Psoas muscle (tissue), 8 donors: Measurements from ENCODE around the gene EXOC8. TPM values are rescaled to one million over a fixed set of nuclear protein-coding genes. Genes with fewer than 3 reads are reported as not detected.

Source experiments
- ATAC-seq, 4 donors: fragments of 200-7000 bp; cut with Tn5 transposase; one replicate each; pipeline ENCODE4 v1.9.1; 2020; ENCODE audit warnings: moderate library complexity in 3 of 4, mild to moderate bottlenecking in 2 of 4
- DNase-seq, 2 donors: peaks; one replicate each; pipeline ENCODE4 v3.0.0-alpha.2; 2020
- H3K27ac ChIP-seq: fragments of 200-600 bp; one replicate; pipeline ENCODE4 v1.8.0; 2022
- H3K27me3 ChIP-seq, 3 donors: fragments of 200-600 bp in 1 of 3; one replicate each; pipeline versions ENCODE4 v1.6.1 to v1.8.0; 2013 to 2022; ENCODE audit warnings: low read length in 2 of 3, mild to moderate bottlenecking in 2 of 3, moderate library complexity in 1 of 3; ENCODE audit not compliant: insufficient read depth in 3 of 3
- H3K36me3 ChIP-seq, 2 donors: fragments of 200-600 bp in 1 of 2; one replicate each; pipeline versions ENCODE4 v1.6.1 to v1.8.0; 2013 to 2022; ENCODE audit warnings: low read depth in 1 of 2, mild to moderate bottlenecking in 1 of 2, moderate library complexity in 1 of 2; ENCODE audit not compliant: insufficient read depth in 1 of 2
- H3K4me1 ChIP-seq: fragments of 200-600 bp; one replicate; pipeline ENCODE4 v1.8.0; 2022
- H3K4me3 ChIP-seq: fragments of 200-600 bp; one replicate; pipeline ENCODE4 v1.8.0; 2022; ENCODE audit warnings: mild to moderate bottlenecking
- H3K9me3 ChIP-seq: fragments of 200-600 bp; one replicate; pipeline ENCODE4 v1.8.0; 2022
- WGBS, 3 donors: extraction: QIAGEN DNeasy Blood & Tissue Kit; methylation state at CpG; one replicate each; pipeline versions ENCODE4 v1.1.6 to v1.1.7; 2013; 5-methylcytosine and 5-hydroxymethylcytosine counted together
- intact Hi-C, 2 donors: fragments of 100-400 bp; cut with DNase I; formaldehyde crosslinking; loops; one replicate each; pipeline versions ENCODE4 v1.11.0 to v1.14.2; 2022
- polyA plus RNA-seq, 3 donors: library from polyadenylated mRNA; stranded (reverse); fragments of 200-250 nt; gene quantifications; one replicate each; pipeline ENCODE4 v1.2.3, GENCODE V29; 2013
- total RNA-seq, 4 donors: library from RNA; stranded (reverse); fragmentation: NEBNext Ultra II Directional in 2 of 4; extraction: Animal tissue kit (Norgen Biotek cat#: 25700) in 2 of 4; gene quantifications; one replicate each; pipeline versions ENCODE4 v1.2.1 to v1.2.4, GENCODE V29; 2021 to 2023
- TF ChIP-seq, protein P1 (sequence below): fragments of 200-600 bp; IDR thresholded peaks from one replicate; pipeline ENCODE4 v1.8.0; 2022; ENCODE audit warnings: antibody characterized with exemption
- donor health status: healthy with polysubstance abuse.
- donor health status: DM: no; HTN: no; CAD: no; lungs with moderate emphysema.
- donor health status: Bipolar disorder and iron deficiency.
- donor health status: healthy.
- donor health status: DM: yes; HTN: yes; CAD: no.
- donor health status: DM: no; HTN: no; CAD: no.
- donor health status: DM: no; HTN: no; CAD: no.
- donor health status: DM: yes; HTN: yes; CAD: no.

The EXOC8 gene
- total and polyA plus RNA-seq, 7 donors, result 5.2 to 39.9 (median 15.9) TPM

DNA sequence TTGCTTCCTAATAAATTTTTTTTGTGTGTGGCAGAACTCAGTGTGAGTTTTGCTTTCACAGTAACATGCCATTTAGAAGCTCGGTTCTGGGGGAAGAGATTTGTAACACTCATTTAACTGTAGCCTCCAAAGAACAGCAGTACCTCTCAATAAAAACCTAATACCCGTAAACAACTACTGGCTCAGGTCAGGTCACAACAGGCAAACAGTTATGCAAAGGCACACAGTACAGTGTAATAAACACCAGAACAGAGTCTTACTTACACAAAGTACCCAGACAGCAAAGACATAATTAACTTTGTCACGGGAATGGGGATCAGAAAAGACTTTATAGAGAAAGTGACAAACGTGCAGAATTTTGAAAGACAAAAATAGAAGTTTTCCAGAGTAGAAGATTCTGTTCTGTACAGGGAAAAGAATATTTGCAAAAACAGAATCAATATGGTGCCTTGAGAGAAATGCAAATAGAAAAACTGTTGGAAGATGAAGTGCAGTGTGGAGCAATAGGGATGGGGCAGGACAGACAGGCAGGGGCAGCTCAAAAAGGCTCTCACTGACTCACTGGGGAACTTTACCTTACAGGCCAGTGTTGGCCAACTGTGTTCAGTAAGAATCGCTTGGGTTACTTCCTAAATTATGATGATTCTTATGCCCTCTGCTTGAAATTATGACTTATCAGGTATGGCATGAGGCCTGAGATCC is 45.7 kb upstream of the EXOC8 start:
- TF ChIP-seq, protein P1, sequence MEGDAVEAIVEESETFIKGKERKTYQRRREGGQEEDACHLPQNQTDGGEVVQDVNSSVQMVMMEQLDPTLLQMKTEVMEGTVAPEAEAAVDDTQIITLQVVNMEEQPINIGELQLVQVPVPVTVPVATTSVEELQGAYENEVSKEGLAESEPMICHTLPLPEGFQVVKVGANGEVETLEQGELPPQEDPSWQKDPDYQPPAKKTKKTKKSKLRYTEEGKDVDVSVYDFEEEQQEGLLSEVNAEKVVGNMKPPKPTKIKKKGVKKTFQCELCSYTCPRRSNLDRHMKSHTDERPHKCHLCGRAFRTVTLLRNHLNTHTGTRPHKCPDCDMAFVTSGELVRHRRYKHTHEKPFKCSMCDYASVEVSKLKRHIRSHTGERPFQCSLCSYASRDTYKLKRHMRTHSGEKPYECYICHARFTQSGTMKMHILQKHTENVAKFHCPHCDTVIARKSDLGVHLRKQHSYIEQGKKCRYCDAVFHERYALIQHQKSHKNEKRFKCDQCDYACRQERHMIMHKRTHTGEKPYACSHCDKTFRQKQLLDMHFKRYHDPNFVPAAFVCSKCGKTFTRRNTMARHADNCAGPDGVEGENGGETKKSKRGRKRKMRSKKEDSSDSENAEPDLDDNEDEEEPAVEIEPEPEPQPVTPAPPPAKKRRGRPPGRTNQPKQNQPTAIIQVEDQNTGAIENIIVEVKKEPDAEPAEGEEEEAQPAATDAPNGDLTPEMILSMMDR, result no peak
- Histone ChIP-seq H3K27me3 (no peaks in the 10 kb centered on the region), H3K4me3 (peak overlapping the region; percentile 42), H3K4me1 (peaks cover 76% of the 10 kb centered on the region), H3K9me3 (no peaks in the 10 kb centered on the region), H3K36me3 (no peaks in the 10 kb centered on the region), H3K27ac (peak overlapping the region; percentile 74)
- DNase-seq, result peak in 1 of 2 donors; percentile 59
- WGBS, 3 donors, result 16 to 25% (median 19%) methylated on average over 5 of the region's 5 CpGs
- intact Hi-C loops, result loop anchor here in 1 of 2 donors (5.0 kb wide), 1 partner anchor 39 kb away; the partner anchor contains the start of gene EGLN1
- ATAC-seq, result peak; percentile 84 to 93 (median 88)

DNA sequence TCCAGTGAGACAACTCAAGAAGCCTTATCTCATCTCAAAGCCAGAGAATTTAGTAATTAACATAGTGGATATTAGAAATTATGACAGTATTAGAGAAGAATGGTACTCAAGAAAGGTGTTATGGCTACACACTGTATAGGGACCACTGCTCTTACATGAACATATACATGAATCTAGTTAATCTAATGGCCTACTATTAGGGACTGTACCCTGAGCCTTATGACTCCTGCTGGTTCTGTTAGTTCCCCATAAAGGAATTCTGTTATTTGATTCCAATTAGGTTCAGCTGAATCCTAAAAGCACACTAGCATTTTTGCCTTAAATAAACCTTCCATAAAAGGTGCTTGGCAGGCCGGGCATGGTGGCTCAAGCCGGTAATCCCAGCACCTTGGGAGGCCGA is 44.8 kb upstream of the EXOC8 start:
- 17 to 55% (median 30%) methylated on average over 3 of the region's 3 CpGs for WGBS, 3 donors
- intact Hi-C loops, result loop anchor here in 1 of 2 donors (5.0 kb wide), 1 partner anchor 40 kb away; the partner anchor contains the start of gene EGLN1
- Histone ChIP-seq H3K4me3 (peak overlapping the region; percentile 42), H3K36me3 (no peaks in the 10 kb centered on the region), H3K4me1 (peaks cover 80% of the 10 kb centered on the region), H3K27ac (peak overlapping the region; percentile 74), H3K9me3 (no peaks in the 10 kb centered on the region), H3K27me3 (no peaks in the 10 kb centered on the region)
- DNase-seq (no peak), ATAC-seq (no peak)
- TF ChIP-seq, protein P1, result no peak

DNA sequence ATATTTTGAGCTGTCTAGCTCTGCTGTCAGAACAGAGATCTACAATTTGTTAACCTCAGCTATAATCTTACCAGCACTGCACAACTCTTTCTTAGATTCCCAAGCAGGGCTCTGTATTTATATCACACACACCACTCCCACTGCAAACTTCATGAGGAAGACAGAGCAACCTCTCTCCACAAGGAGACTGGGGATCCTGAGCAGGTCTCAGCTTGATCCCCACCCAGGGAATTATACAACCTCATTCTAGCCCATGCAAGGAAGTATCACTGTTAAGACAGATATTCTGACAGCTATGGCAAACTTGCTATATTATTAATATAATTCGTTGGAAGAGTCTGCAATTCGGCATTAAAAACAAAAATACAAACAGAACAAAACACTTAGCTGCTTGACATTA is 44.1 kb upstream of the EXOC8 start:
- H3K27ac ChIP-seq, result peak overlapping the region; percentile 74
- peak overlapping the region; percentile 42 for H3K4me3 ChIP-seq
- no peaks in the 10 kb centered on the region for H3K9me3 ChIP-seq
- 35 to 61% (median 40%) methylated on average over 2 of the region's 2 CpGs for WGBS, 3 donors
- TF ChIP-seq, protein P1, result no peak
- H3K4me1 ChIP-seq, result peaks cover 85% of the 10 kb centered on the region
- H3K27me3 ChIP-seq, result no peaks in the 10 kb centered on the region
- intact Hi-C loops, result loop anchor here in 1 of 2 donors (5.0 kb wide), 1 partner anchor 41 kb away; the partner anchor contains the start of gene EGLN1
- DNase-seq (no peak), ATAC-seq (no peak)
- no peaks in the 10 kb centered on the region for H3K36me3 ChIP-seq

DNA sequence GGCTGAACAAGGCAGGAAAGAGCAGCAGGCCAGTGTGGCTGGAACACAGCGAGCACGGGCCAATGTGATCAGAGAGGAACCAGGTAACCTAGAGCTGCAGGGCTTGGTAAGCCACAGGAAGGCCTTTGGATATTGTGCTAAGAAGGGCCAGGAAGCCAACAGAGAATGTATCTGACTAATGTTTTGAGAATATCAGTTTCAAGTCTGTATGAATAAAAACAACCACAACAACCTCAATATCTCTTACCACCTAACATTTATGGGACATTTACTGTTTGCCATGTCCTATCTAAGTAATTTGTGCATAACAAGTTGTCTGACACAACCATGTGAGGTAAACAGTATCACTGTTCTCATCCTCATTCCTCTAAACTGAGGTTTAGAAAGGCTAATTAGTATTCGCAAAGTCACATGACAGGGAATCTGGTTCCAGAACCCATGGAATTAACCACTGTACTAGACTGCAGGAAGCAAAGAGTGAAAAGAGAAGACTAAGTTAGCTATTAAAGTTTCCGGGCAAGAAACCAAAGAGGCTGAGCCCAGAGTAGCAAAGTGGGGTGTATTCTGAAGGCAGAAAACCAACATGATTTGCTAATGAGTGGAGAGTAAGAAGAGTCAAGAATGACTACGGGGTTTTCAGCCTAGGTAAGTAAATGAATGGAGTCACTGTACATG is 39.4 kb upstream of the EXOC8 start:
- peaks cover 0 to 10% of the 10 kb centered on the region in 2 donors for H3K36me3 ChIP-seq
- no peaks in the 10 kb centered on the region for H3K27me3 ChIP-seq
- intact Hi-C loops, result loop anchor here in 1 of 2 donors (5.0 kb wide), 1 partner anchor 40 kb away; no protein-coding TSS in a partner anchor
- H3K27ac ChIP-seq, result peak overlapping the region; percentile 64
- H3K9me3 ChIP-seq, result no peaks in the 10 kb centered on the region
- TF ChIP-seq, protein P1, result no peak
- no peak for DNase-seq
- ATAC-seq, result peak; percentile 42 to 67 (median 58)
- WGBS, 3 donors, result 62 to 71% (median 66%) methylated on average over 5 of the region's 5 CpGs
- no peak overlapping the region for H3K4me3 ChIP-seq
- peaks cover 62% of the 10 kb centered on the region for H3K4me1 ChIP-seq
